Activated CD8-positive, alpha-beta memory T cell treated with anti-CD3 and anti-CD28 coated beads for 48 hours (primary cell): ENCODE data around the gene DLL1.
"Not testable (repeated sequence)": the region's sequence is repeated elsewhere in the genome, so short reads cannot be mapped to it uniquely, and the experiment has no call there.

Source experiments
- DNase-seq, 3 experiments: peaks; one replicate each; pipeline ENCODE4 v3.0.0-alpha.2; 2020; ENCODE audit warnings: low read depth in 2 of 3, low spot score in 2 of 3

The DLL1 gene

DNA sequence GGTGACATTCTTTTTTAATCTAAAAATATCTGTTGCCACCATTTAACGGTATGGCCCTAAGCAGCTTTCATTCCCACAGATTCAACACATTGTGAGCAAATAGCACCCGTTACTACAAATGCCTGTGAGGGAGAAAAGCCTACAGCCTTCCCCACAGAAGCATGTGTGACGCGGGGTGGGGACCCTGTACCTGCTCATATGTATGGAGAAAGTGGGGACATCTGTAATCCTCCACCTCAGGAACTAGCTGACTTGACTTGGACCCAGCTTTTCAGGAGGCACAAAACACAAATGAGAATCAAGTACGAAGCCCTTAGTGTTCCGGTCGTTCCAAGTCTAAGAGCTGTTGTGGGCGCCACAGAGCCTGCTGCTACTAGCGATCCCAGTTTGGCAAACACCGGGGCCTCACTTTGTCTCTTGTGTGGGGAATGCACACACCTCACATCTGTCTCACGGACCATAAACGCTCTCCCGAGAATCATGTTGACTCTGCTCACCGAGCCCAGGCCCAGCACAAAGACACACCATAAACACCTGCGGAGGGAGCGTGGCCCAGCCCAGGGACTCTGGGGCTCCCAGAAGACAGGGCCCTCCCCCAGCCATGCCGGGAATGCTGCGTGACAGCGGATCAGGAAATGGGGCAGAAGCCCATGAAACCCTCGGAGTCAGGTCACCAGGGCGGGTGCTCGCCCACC, 21.6 kb downstream of the DLL1 start:
- DNase-seq: no peak

GRCh38 chr6:170268216-170269129, 22.4 kb downstream of the DLL1 start:
- no peak for DNase-seq

- no peak for DNase-seq
These were observed 23.2 kb downstream of the DLL1 start for GRCh38 chr6:170267688-170268087.

GRCh38 chr6:170266061-170266825, 24.6 kb downstream of the DLL1 start:
- DNase-seq: no peak

DNA sequence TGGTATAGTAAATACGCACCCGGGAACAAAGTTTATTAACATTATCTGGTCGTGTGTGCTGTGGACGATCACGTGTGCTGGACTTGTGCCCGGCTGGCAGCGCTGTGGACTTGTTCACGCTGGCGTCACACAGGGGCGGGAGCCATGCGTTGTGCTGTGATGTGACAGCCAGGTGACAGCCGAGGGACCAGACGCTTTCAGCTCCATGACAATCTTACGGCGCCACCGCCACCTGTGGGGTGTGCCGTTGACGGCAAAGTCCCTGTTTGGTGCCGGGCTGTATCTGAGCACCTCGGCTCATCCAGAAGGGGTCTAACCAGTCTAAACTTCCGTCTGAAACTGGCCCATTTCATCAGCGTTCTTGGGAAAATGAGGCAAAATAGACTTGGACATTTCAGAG, 25.2 kb downstream of the DLL1 start:
- no peak for DNase-seq

- not testable (repeated sequence) for DNase-seq
These were observed 26.2 kb downstream of the DLL1 start for GRCh38 chr6:170264644-170265043.

DNA sequence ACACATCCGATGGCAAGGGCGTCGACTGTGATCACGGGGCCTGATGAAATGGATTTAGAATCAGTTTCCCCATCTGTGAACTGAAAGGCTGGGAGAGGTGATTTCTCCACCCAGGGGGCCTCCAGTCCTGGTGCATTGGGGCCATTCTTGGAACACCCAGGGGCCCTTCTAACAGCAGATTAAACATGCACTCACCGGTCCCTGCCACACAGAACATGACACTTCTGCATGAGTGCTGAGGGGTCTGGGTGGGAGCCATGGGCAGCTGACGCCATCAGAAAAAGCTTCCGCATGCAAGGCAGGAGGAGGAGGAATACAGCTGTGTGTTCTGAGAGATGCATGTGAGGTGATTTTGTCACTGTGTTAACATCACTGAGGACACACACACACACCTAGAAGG, 26.8 kb downstream of the DLL1 start:
- DNase-seq: no peak

- DNase-seq: no peak
These were observed 27.5 kb downstream of the DLL1 start for GRCh38 chr6:170263410-170263809.

DNA sequence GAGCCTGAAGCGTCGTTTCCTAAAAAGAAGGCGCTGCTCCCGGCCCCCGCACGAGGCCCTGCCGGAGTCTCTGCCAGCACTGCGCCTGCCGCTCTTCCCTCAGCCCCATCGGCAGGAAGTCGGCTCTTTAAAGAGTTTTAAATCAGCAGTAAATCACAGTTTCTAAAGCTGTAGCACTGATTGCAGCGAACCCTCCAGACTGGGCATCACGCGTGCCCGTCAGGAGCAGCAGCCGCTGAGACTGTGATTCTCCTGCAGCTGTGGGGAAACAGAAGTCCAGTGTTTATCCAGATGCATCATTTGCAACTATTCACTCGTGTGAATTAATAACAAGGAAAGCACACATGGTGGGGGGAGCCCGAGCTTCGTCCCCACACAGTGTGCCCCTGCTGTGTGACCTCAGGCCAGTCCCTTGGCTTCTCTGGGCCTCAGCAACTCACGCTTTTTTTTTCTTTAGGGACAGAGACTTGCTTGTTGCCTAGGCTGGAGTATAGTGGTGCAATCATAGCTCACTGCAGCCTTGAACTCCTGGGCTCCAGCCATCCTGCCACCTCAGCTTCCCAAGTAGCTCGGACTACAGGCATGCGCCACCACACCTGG, 28.3 kb downstream of the DLL1 start:
- no peak for DNase-seq

- no peak for DNase-seq
These were observed 29.0 kb downstream of the DLL1 start for GRCh38 chr6:170261643-170262488.

DNA sequence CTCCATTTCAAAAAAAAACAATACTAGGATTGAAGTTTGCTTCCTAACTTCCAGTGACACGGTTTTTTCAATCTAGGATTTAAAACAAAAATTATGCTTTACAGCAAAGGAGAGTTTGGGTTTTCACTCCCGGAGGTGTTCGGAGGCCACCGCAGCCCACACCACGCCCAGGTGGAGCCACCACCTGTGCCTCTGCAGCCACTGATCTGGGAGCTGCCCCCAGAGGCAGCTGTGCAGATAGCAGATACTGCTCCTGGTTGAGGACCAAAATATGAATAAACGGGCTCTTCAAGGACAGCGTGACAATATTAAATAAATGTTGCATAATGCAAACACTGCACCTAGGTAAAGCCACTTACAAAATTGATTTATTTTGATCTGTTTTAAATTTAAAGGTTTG, 30.2 kb downstream of the DLL1 start:
- DNase-seq: no peak

DNA sequence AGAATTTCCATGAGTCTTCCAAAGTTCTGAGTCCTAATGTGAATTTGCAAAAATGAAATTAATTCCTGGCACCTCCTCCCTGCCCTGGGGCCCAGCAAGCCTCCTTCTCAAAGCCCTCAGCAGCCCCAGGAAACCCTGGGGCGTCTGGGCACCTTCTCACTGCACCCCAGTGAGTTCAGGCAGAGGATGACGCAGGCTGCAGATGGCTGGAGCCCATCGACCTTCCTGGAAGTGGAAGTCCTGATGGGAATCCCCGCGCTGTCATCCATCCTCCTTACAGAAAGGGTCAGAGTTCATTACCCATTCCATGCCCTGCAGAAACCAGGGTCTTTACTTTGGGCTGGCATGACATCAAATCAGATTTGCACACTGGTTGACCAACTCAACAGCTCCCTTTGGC, 31.6 kb downstream of the DLL1 start:
- DNase-seq: no peak

DNA sequence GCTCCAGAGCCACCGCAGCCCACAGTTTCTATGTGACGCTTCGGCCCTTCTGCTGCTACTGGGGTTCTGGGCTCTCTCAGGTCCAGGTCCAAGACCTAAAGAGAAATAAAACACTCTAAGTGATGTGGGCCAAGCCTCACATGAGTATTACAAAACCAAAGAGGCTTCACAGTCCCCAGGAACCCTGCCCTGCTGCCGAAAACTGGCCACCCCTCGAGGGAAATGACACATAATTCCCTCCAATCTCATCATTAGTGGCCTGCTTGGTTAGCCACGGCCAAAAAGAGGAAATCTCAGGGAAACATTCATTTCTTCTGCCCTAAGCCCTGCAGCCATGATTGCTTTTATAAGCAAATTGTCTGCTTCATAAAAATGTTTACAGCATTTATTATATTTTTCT, 32.5 kb downstream of the DLL1 start:
- no peak for DNase-seq

GRCh38 chr6:170257376-170257775, 33.5 kb downstream of the DLL1 start:
- DNase-seq: no peak

GRCh38 chr6:170256641-170257040, 34.2 kb downstream of the DLL1 start:
- no peak for DNase-seq

GRCh38 chr6:170255426-170256125, 35.3 kb downstream of the DLL1 start:
- no peak for DNase-seq

GRCh38 chr6:170254315-170255213, 36.3 kb downstream of the DLL1 start:
- DNase-seq: no peak

DNA sequence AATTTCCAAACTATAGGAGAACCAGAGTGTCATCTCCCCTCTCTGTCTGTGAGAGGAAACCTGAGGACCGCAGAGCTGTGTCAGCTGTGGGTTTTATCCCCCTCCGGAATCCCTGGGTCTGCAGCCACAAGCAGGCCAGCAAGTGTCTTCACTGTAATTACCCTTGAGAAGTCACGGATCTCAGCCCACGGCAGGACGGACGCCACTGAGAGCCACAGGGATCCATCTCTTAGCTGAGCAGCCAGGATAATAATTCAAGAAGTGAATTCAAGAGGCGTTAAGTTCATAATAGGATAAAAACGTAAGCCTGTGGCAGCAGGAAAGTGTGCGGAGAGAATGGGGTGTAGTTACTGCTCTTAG, 37.0 kb downstream of the DLL1 start:
- DNase-seq: no peak
